Erythroblast (primary cell): Measurements from ENCODE around the gene MYH6.
A peak's percentile ranks its signal among the peaks of the same experiment; 100 is the strongest.

Source experiments
- DNase-seq, 2 experiments: peaks; one replicate each; lab custom pipeline; 2025; lab: John Stamatoyannopoulos, UW
- GATA1 ChIP-seq: IDR thresholded peaks from 2 replicates; pipeline ENCODE4 v1.6.1; 2011; ENCODE audit warnings: low read depth, mild to moderate bottlenecking, control low read depth, low read length, moderate library complexity
- POLR2A ChIP-seq: IDR thresholded peaks from 2 replicates; pipeline ENCODE4 v1.6.1; 2011; ENCODE audit warnings: mild to moderate bottlenecking, low read length

Gene MYH6

GRCh38 chr14:23385642-23386265 is 22.3 kb downstream of the MYH6 start:
- TF ChIP-seq POLR2A (no peak), GATA1 (no peak)
- DNase-seq, result no peak

- TF ChIP-seq GATA1, result no peak
- TF ChIP-seq POLR2A, result no peak
- no peak for DNase-seq
These were observed 22.8 kb downstream of the MYH6 start for GRCh38 chr14:23385244-23385641.

- DNase-seq, result no peak
- no peak for TF ChIP-seq GATA1
- no peak for TF ChIP-seq POLR2A
These were observed 23.6 kb downstream of the MYH6 start for GRCh38 chr14:23384364-23385080.

- TF ChIP-seq POLR2A (no peak), GATA1 (no peak)
These were observed 25.2 kb downstream of the MYH6 start for GRCh38 chr14:23382731-23383440.

GRCh38 chr14:23382276-23382675 is 25.8 kb downstream of the MYH6 start:
- DNase-seq, result no peak
- TF ChIP-seq GATA1, result no peak
- TF ChIP-seq POLR2A, result no peak

More at GRCh38 chr14:23382731-23383440, 25.2 kb downstream of the MYH6 start:
- no peak for DNase-seq

GRCh38 chr14:23381871-23382270 is 26.2 kb downstream of the MYH6 start:
- DNase-seq, result no peak
- TF ChIP-seq GATA1, result no peak
- no peak for TF ChIP-seq POLR2A

GRCh38 chr14:23380976-23381375 is 27.1 kb downstream of the MYH6 start:
- DNase-seq, result no peak
- no peak for TF ChIP-seq GATA1
- no peak for TF ChIP-seq POLR2A

GRCh38 chr14:23380197-23380914 is 27.7 kb downstream of the MYH6 start:
- TF ChIP-seq GATA1 (no peak), POLR2A (no peak)

GRCh38 chr14:23379366-23380196 is 28.5 kb downstream of the MYH6 start:
- no peak for TF ChIP-seq POLR2A
- TF ChIP-seq GATA1, result no peak
- peak; percentile 48 to 79 for DNase-seq

More at GRCh38 chr14:23380197-23380914, 27.7 kb downstream of the MYH6 start:
- DNase-seq, result no peak

- TF ChIP-seq POLR2A (no peak), GATA1 (no peak)
- DNase-seq, result no peak
These were observed 29.4 kb downstream of the MYH6 start for GRCh38 chr14:23378612-23379220.

GRCh38 chr14:23377573-23378563 is 30.2 kb downstream of the MYH6 start:
- TF ChIP-seq GATA1, result no peak
- TF ChIP-seq POLR2A, result no peak
- no peak for DNase-seq
